GM19351 (cell line): ENCODE results near the gene SETDB2.

ENCODE experiments used
- ATAC-seq: cut with Tn5 transposase; IDR thresholded peaks from one replicate; pipeline ENCODE4 v1.9.1; 2021; ENCODE audit warnings: mild to moderate bottlenecking, moderate library complexity; ENCODE audit not compliant: unreplicated experiment

Gene SETDB2, protein sequence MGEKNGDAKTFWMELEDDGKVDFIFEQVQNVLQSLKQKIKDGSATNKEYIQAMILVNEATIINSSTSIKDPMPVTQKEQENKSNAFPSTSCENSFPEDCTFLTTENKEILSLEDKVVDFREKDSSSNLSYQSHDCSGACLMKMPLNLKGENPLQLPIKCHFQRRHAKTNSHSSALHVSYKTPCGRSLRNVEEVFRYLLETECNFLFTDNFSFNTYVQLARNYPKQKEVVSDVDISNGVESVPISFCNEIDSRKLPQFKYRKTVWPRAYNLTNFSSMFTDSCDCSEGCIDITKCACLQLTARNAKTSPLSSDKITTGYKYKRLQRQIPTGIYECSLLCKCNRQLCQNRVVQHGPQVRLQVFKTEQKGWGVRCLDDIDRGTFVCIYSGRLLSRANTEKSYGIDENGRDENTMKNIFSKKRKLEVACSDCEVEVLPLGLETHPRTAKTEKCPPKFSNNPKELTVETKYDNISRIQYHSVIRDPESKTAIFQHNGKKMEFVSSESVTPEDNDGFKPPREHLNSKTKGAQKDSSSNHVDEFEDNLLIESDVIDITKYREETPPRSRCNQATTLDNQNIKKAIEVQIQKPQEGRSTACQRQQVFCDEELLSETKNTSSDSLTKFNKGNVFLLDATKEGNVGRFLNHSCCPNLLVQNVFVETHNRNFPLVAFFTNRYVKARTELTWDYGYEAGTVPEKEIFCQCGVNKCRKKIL

DNA sequence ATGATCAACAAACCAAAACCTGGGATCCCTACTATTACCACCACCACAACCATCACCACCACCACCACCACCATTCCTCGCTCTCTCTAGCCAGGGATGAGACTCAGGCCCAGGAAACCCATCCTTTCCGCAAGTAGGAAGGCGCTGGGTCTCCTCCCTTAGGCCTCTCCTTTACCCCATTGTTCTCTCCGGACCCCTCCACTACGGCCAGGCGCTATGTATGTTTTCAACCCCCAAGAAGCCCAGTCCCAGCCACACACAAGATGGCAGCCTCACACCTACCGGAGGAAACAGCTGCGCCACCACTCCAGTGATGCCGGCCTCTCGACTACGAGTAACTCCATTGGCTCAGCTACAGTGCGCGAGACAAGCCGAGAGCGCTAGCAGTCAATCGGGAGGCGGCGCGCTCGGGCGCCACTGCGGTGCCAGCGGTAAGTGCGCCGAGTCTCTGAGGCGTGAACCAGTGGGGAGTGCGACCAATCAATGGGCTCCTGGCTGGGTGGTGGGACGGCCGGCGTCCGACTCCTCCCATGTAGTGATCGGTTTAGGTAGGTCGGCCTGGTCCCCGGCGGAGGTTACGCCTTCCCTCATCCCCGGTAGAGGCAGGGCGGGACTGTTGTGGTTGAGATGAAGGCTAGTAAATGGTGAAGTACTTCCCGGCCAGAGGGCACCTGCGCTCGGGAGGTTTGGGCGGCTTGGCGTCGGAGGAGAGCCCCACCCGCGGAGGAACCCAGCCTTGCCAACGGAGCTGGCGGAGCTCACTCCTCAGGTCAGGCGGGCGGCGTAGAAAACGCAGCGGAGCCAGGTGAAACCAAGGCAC lies at the start of gene SETDB2, which contains the start of gene CAB39L:
Gene SETDB2, plus strand, starts transcription at position 571 of the 820 bp plus-strand sequence. CDS start 7,620 bp downstream, outside the sequence.
Gene CAB39L, minus strand, starts transcription at position 361 of the 820 bp plus-strand sequence. CDS start 61,154 bp downstream, outside the sequence.
- peak; percentile 92 for ATAC-seq

DNA sequence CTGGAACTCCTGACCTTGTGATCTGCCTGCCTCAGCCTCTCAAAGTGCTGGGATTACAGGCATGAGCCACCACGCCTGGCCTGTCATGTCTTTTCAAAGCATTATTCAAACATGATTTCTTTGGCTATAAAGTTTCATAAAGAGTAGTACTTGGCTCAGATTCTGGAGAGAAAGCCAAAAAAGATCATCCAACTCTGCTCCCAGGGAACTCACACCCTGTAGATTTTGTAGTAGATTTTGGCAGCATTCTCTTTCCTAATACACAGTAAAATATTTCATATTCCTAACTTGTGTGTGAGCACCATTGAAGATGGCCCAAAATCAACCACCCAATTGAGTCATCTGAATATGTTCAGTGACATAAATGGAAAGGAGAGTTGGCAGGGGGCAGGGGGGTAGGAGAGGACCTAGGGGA lies 48.6 kb upstream of the SETDB2 start:
- ATAC-seq = no peak

DNA sequence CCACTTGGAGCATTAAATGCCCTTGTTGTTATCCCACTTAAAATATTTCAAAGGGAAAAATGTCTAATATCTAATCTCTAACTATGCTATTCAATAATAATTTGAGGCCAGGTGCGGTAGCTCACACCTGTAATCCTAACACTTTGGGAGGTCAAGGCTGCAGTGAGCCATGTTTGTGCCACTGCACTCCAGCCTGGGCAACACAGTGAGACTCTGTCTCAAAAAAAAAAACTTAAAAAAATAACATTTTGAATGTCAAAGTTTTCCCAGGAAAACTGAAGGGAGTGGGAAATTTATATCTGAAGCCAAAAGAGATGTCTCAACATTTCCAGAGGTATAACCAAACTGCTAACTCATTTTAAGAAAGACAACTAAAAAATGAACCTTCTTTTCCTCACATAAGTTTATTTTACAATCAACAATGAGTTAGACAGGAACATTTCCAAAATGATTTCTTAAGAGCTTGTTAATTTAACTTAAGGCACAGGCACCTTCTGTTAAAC lies 48.1 kb upstream of the SETDB2 start:
- no peak for ATAC-seq

DNA sequence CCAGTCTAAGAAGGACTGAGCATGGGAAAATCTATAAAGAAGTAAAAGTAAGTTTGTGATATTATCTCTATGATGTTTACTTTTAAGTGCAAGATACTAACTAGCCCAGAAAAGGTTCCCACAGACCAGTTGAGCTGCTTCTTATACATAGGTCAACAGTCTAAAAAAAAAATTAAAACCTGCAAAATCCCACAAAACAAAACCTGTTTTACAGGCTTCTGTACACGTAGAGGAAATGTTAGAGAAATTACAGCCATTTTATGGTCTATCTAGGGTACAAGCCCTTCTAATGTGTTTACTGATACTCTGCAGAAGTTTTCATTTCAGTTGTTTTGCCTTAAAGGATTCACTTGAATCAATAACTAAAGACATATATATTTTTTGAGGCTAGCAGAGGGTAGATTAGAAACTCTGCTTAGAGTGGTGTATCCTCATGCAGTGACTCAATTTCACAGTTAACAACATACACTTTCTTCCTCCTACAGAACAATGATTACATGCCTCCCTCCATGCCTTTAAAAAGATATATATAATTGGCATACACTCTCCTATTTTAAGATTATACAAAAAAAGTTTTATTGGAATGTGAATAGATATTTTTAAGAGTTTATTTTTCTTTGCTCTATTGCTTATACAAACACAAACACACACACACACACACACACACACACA lies 44.1 kb upstream of the SETDB2 start:
- no peak for ATAC-seq

DNA sequence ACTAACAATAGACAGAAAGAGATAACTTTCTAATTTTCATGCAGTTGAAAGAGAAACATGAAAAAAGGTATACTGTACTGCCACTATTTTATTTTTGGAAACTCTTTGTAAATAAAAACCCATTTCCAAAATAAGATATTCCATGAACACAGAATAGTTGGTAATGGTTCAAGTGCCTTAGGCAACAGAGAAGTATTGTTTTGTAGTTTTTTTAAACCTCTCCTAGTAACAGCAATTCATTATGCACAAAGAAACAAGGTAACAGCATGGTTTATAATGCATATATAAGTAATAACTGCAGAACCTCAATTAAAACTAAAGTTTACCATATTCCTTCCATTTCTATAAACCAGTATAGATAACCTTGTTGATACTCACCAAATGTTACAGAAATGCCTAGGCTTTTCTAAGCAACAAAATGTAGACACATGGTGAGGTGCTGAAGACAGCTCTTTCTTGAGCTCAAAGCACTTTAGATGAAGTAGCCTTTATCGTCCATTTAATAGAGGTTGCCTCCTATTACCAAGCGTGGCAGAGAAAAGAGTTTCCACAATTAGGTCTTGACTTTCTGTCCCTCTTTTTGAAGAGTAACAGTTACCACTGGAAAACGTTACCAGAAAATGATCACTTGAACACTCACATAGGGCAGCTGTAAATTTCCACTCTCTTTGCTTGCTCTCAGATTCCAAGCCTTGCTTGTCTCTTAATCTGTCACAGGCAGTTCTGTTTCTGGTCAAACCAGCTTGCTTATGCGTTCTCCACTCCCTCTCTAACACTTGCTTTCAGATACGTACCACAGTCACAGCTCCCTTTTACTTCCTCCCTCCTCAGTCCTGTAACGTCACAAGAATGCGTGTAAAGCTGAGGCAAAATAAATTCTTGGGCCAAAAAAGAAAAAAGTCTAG lies 43.1 kb upstream of the SETDB2 start:
- ATAC-seq = peak; percentile 69

DNA sequence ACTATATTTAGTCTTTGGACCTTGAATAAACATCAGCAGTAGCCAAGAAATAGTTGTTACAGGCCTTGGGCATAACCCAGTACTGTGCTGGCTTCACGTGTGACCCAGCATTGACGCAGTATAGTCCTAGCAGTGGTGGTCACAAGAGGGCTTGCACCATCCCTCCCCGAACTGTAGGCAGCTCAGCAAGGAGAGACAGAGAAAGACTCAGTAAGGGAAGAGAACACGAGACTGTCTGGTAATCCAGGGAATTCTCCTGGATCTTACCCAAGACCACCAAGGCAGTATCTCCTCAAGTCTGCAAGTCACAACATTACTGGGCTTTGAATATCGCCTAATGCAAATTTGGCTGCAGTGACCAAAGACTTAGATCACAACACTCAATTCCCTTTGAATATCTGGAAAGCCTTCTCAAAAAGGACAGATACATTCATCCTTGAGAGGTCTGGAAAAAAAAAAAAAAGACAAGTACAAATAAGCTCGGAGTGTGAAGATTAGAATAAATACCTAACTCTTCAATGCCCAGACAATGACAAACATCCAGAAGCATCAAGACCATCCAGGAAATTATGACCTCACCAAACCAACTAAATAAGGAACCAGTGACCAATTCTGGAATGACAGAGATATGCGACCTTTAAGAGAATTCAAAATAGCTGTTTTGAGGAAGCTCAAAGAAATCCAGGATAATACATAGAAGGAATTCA lies 39.9 kb upstream of the SETDB2 start:
- ATAC-seq = no peak

DNA sequence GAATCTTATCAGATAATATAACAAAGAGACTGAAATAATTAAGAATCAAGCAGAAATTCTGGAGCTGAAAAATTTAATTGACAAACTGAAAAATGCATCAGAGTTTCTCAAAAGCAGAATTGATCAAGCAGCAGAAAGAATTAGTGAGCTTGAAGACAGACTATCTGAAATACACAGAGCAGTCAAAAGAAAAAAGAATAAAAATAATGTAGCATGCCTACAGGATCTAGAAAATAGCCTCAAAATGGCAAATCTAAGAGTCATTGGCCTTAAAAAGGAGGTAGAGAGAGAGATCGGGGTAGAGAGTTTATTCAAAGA lies 39.4 kb upstream of the SETDB2 start:
- no peak for ATAC-seq

DNA sequence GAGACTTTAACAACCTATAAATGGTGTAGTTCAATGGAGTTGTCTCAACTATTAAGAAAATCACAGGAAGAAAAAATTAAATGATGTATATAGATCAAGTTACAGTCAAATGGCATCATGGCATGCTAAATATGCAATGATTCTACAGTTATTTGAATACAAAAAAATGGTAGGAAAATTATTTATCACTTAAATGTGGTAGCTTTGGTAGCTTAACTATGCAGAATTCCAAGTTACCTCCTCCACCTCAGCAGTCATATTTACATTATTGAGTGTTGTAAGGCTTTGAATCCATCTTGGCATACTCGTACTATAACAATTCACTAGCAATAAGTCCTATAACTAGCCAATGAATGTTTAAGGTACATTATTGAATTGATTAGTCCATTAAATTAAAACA lies 37.0 kb upstream of the SETDB2 start:
- no peak for ATAC-seq

DNA sequence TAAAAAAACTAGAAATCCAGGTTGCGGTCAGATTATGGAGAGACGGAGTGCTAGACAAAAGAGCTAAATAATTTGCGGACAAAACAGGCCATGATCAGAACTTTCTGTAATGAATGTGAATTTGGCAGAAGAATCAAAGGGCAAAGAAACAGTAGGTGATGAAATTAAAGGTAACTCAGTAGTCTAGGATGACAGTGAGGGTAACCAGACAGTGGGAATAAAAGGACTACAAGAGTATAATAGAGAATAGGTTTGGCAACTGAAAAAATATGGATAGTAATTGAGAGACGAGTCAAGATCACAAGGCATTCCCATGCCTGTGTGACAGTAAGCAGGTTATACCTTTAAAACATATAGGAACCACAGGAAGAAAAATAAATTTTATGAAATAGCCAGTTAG lies 36.1 kb upstream of the SETDB2 start:
- ATAC-seq = no peak

DNA sequence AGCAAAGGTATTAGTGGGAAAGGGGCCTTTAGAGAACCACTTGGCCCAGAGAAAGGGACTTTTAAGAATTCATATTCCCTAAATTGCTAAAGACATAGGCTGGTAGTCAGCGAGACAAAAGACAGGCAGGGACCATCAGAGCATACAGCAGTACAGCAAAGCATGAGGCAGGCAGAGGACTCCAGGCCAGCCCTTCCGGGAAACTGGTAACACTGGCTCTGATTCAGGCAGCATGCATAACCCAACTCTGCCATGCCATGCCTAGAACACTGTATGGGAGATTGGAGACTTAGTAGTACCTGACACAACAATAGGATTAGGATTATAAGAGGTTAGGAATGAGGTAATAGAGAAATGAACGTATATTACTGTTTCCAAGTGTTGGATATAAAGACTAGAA lies 35.1 kb upstream of the SETDB2 start:
- no peak for ATAC-seq

DNA sequence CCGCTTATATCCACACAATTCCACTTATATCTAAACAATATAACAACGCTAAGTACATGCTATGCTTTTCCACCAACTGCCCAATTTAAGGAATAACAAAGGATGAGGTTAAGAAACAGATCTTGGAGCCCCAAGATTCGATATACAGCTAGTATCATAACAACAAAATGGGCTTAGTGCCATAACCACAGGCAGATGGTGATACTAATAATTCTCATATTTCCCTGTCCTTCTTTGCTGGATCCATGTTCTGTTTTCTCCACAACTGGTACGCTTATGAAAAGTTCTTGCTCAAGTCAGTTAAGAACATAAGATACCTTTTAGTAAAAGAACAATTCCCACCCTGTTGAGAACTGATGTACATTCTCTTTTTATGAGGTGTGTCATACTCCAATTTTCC lies 34.1 kb upstream of the SETDB2 start:
- ATAC-seq = no peak

DNA sequence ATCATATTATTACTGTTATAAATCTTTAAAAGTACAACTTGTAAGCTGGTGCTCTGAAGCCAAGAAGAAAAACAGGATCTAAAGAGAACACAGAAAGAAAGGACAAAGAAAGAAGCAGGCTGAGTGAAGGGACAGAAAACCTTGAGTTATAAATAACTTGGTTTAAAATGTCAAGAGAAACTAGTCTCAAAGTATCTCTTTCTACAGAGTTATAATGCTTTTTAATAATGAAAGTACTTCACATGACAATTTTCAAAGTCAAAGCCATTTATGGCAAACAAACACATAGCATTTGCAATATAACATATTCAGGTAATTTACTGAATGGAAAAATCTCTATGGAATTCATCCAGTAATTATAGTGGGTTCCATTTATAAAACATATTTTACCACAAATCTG lies 33.6 kb upstream of the SETDB2 start:
- no peak for ATAC-seq

DNA sequence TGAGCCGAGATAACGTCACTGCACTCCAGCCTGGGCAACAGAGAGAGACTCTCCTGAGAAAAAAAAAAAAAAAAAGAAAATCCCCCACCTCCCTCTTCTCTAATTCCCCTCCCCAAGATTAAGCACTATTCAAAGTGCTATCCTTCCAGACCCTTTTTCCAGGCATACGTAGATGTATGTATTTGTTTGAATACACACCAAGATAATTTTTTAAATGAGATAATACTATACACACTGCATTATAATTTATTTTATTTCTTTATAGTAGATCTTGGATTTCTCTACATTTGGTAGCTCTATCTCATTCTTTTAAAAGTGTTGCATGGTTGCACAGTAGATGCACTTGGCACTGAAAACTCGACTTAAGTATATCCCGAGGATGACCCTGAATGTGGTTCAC lies 32.7 kb upstream of the SETDB2 start:
- ATAC-seq = no peak

DNA sequence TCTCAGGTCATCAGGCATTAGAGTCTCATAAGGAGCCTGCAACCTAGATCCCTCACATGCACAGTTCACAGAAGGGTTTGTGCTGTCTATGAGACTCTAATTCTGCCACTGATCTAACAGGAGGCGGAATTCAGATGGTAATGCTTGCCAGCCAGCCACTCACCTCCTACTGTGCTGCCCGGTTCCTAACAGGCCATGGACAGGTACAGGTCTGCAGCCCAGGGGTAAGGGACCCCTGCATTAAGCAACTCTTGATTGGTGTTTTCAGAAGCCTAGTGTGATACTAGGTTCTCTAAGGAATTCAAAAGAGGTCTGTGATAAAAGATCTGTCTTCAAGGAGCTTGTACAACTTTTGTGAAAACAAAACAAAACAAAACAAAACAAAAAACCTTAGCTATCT lies 31.3 kb upstream of the SETDB2 start:
- ATAC-seq = no peak

DNA sequence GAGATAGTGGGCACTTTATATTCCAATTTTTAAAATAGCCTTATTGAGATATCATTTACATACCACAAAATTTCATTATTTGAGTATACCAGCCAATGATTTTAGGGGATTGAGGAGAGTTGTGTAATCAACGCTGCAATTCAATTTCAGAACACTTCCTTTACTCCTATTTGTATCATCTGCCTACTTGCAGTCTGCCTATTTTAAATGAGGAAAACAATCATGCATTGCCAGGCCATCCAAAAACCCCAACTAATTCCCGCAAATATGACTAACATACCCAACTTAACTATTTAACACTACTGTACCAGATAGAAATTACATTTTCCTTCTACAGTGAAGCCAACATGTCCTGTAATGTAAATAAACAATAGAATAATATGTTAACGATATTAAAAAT lies 26.9 kb upstream of the SETDB2 start:
- no peak for ATAC-seq

DNA sequence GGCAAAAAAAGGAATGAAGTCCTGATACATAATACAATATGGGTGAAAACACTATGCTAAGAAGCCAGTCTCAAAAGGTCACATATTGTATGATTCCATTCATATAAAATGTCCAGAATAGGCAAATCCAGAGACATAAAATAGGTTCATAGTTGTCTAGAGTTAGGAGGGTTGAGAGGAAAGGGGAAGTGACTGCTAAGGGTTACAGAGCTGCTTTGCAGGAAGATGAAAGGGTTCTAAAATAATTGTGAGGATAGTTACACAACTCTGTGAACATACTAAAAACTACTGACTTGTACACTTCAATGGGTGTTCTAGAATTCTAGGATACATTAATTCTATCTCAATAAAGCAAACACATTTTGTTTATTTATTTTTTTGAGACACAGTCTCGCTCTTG lies 25.9 kb upstream of the SETDB2 start:
- no peak for ATAC-seq

DNA sequence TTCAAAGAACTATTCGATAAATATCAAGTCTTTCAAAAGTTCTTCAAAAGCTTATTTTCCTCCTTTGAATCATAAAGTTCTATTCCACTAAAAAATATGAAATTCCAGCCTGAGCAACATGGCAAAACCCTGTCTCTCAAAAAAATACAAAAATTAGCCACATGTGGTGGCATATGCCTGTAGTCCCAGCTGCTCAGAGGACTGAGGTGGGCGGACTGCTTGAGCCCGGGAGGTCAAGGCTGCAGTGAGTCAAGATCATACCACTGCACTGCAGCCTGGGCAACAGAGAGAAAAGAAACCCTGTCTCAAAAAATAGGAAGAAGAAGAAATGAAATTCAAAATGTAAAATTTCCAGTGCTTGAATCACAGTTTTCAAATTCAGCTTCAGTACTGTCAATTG lies 24.8 kb upstream of the SETDB2 start:
- ATAC-seq = no peak

DNA sequence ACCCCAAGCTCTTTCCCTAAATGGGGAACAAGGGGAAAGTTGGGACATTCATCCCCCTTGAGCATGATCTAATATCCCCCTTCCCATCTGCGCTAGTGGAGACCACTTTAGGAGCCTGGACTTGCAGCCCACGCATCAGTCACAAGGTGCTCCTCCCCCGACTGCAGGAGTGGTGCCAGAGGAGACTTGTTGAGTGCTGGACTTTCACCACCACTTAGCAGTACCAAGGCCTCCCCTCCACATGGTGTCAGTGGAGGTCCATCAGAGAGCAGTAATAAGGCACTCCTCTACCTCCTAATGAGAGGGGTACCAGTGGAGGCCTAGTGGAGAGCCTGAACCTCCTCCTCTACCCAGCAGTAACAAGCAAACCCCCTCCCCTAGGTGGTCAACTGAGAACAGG lies 22.7 kb upstream of the SETDB2 start:
- ATAC-seq = peak; percentile 91

DNA sequence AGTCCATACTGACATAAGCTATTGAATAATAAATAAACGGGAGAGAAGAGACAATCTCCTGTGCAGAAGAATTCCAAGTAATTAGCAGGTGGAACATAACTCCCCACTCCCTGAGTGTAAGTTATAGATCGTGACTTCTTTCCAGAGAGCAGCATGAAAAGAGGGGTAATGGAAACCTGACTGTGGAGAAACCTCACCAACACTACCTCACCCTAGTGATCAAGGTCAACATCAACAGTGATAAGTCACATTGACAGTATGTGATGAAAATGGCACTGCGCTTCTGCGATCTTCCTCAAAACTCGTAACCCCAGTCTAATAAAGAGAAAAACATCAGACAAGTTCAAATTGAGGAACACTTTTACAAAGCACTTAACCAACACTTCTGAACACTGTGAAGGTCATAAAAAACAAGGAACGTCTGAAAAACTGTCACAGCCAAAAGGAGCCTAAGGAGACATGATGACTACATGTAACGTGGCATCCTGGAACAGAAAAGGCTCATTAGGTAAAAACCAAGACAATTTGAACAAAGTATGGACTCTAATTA lies 20.0 kb upstream of the SETDB2 start:
- no peak for ATAC-seq
